ENCODE measurements around the gene HLA-DMB.

The HLA-DMB gene

GRCh38 chr6:32908897-32909296, 31.9 kb downstream of the HLA-DMB start:
- H3K4me1 ChIP-seq (ENCODE audit: control insufficient read depth in 1 of 2, insufficient read depth in 2 of 2, low read length in 2 of 2), result no peaks in the 10 kb centered on the region
- H3K9ac ChIP-seq (ENCODE audit: low read depth in 1 of 2, low read length in 2 of 2), result no peak overlapping the region
- no peaks in the 10 kb centered on the region for H3K9me3 ChIP-seq (ENCODE audit: control insufficient read depth in 1 of 2, low read length in 2 of 2)
- no peak overlapping the region for H3K27ac ChIP-seq (ENCODE audit: low read depth, low read length)
- H3K36me3 ChIP-seq (ENCODE audit: control insufficient read depth in 1 of 2, insufficient read depth in 2 of 2, low read length in 2 of 2), result no peaks in the 10 kb centered on the region
- H3K4me3 ChIP-seq (ENCODE audit: low read depth in 1 of 2, low read length in 2 of 2), result no peak overlapping the region
- no peaks in the 10 kb centered on the region for H3K27me3 ChIP-seq (ENCODE audit: control insufficient read depth in 1 of 2, insufficient read depth in 2 of 2, low read length in 2 of 2)

GRCh38 chr6:32906539-32906938, 34.3 kb downstream of the HLA-DMB start:
- H3K9me3 ChIP-seq (ENCODE audit: control insufficient read depth in 1 of 2, low read length in 2 of 2), result no peaks in the 10 kb centered on the region
- no peak overlapping the region for H3K4me3 ChIP-seq (ENCODE audit: low read depth in 1 of 2, low read length in 2 of 2)
- no peaks in the 10 kb centered on the region for H3K4me1 ChIP-seq (ENCODE audit: control insufficient read depth in 1 of 2, insufficient read depth in 2 of 2, low read length in 2 of 2)
- H3K36me3 ChIP-seq (ENCODE audit: control insufficient read depth in 1 of 2, insufficient read depth in 2 of 2, low read length in 2 of 2), result no peaks in the 10 kb centered on the region
- no peak overlapping the region for H3K27ac ChIP-seq (ENCODE audit: low read depth, low read length)
- no peak overlapping the region for H3K9ac ChIP-seq (ENCODE audit: low read depth in 1 of 2, low read length in 2 of 2)
- no peaks in the 10 kb centered on the region for H3K27me3 ChIP-seq (ENCODE audit: control insufficient read depth in 1 of 2, insufficient read depth in 2 of 2, low read length in 2 of 2)

- Histone ChIP-seq H3K4me3 (ENCODE audit: low read depth in 1 of 2, low read length in 2 of 2) (no peak overlapping the region), H3K9ac (ENCODE audit: low read depth in 1 of 2, low read length in 2 of 2) (no peak overlapping the region), H3K9me3 (ENCODE audit: control insufficient read depth in 1 of 2, low read length in 2 of 2) (no peaks in the 10 kb centered on the region), H3K27me3 (ENCODE audit: control insufficient read depth in 1 of 2, insufficient read depth in 2 of 2, low read length in 2 of 2) (no peaks in the 10 kb centered on the region), H3K4me1 (ENCODE audit: control insufficient read depth in 1 of 2, insufficient read depth in 2 of 2, low read length in 2 of 2) (no peaks in the 10 kb centered on the region), H3K27ac (ENCODE audit: low read depth, low read length) (no peak overlapping the region), H3K36me3 (ENCODE audit: control insufficient read depth in 1 of 2, insufficient read depth in 2 of 2, low read length in 2 of 2) (peaks cover 0 to 5% of the 10 kb centered on the region in 2 donors)
Observed at GRCh38 chr6:32905078-32905477, 35.8 kb downstream of the HLA-DMB start.

GRCh38 chr6:32903952-32904351, 36.9 kb downstream of the HLA-DMB start:
- Histone ChIP-seq H3K9me3 (ENCODE audit: control insufficient read depth in 1 of 2, low read length in 2 of 2) (no peaks in the 10 kb centered on the region), H3K27me3 (ENCODE audit: control insufficient read depth in 1 of 2, insufficient read depth in 2 of 2, low read length in 2 of 2) (no peaks in the 10 kb centered on the region), H3K4me3 (ENCODE audit: low read depth in 1 of 2, low read length in 2 of 2) (no peak overlapping the region), H3K27ac (ENCODE audit: low read depth, low read length) (no peak overlapping the region), H3K4me1 (ENCODE audit: control insufficient read depth in 1 of 2, insufficient read depth in 2 of 2, low read length in 2 of 2) (no peaks in the 10 kb centered on the region), H3K36me3 (ENCODE audit: control insufficient read depth in 1 of 2, insufficient read depth in 2 of 2, low read length in 2 of 2) (peaks cover 0 to 5% of the 10 kb centered on the region in 2 donors), H3K9ac (ENCODE audit: low read depth in 1 of 2, low read length in 2 of 2) (no peak overlapping the region)

- Histone ChIP-seq H3K27ac (ENCODE audit: low read depth, low read length) (peak overlapping the region; percentile 90), H3K36me3 (ENCODE audit: control insufficient read depth in 1 of 2, insufficient read depth in 2 of 2, low read length in 2 of 2) (no peaks in the 10 kb centered on the region), H3K9ac (ENCODE audit: low read depth in 1 of 2, low read length in 2 of 2) (peak overlapping the region; percentile 76 to 91), H3K27me3 (ENCODE audit: control insufficient read depth in 1 of 2, insufficient read depth in 2 of 2, low read length in 2 of 2) (no peaks in the 10 kb centered on the region), H3K4me1 (ENCODE audit: control insufficient read depth in 1 of 2, insufficient read depth in 2 of 2, low read length in 2 of 2) (peaks cover 12 to 21% of the 10 kb centered on the region in 2 donors), H3K4me3 (ENCODE audit: low read depth in 1 of 2, low read length in 2 of 2) (peak overlapping the region; percentile 84 to 97), H3K9me3 (ENCODE audit: control insufficient read depth in 1 of 2, low read length in 2 of 2) (no peaks in the 10 kb centered on the region)
Observed at GRCh38 chr6:32895006-32895345, 45.9 kb downstream of the HLA-DMB start.

- peak overlapping the region; percentile 90 for H3K27ac ChIP-seq (ENCODE audit: low read depth, low read length)
- peak overlapping the region; percentile 84 to 97 for H3K4me3 ChIP-seq (ENCODE audit: low read depth in 1 of 2, low read length in 2 of 2)
- H3K4me1 ChIP-seq (ENCODE audit: control insufficient read depth in 1 of 2, insufficient read depth in 2 of 2, low read length in 2 of 2), result peaks cover 12 to 21% of the 10 kb centered on the region in 2 donors
- no peaks in the 10 kb centered on the region for H3K27me3 ChIP-seq (ENCODE audit: control insufficient read depth in 1 of 2, insufficient read depth in 2 of 2, low read length in 2 of 2)
- peak overlapping the region; percentile 76 to 91 for H3K9ac ChIP-seq (ENCODE audit: low read depth in 1 of 2, low read length in 2 of 2)
- no peaks in the 10 kb centered on the region for H3K36me3 ChIP-seq (ENCODE audit: control insufficient read depth in 1 of 2, insufficient read depth in 2 of 2, low read length in 2 of 2)
- H3K9me3 ChIP-seq (ENCODE audit: control insufficient read depth in 1 of 2, low read length in 2 of 2), result no peaks in the 10 kb centered on the region
Observed at GRCh38 chr6:32894085-32895005, 46.5 kb downstream of the HLA-DMB start.

GRCh38 chr6:32890831-32891230, 50.0 kb downstream of the HLA-DMB start:
- Histone ChIP-seq H3K36me3 (ENCODE audit: control insufficient read depth in 1 of 2, insufficient read depth in 2 of 2, low read length in 2 of 2) (no peaks in the 10 kb centered on the region), H3K9ac (ENCODE audit: low read depth in 1 of 2, low read length in 2 of 2) (no peak overlapping the region), H3K9me3 (ENCODE audit: control insufficient read depth in 1 of 2, low read length in 2 of 2) (no peaks in the 10 kb centered on the region), H3K27ac (ENCODE audit: low read depth, low read length) (no peak overlapping the region), H3K27me3 (ENCODE audit: control insufficient read depth in 1 of 2, insufficient read depth in 2 of 2, low read length in 2 of 2) (no peaks in the 10 kb centered on the region), H3K4me1 (ENCODE audit: control insufficient read depth in 1 of 2, insufficient read depth in 2 of 2, low read length in 2 of 2) (peaks cover 7 to 14% of the 10 kb centered on the region in 2 donors), H3K4me3 (ENCODE audit: low read depth in 1 of 2, low read length in 2 of 2) (no peak overlapping the region)

GRCh38 chr6:32889533-32889932, 51.3 kb downstream of the HLA-DMB start:
- Histone ChIP-seq H3K9me3 (ENCODE audit: control insufficient read depth in 1 of 2, low read length in 2 of 2) (no peaks in the 10 kb centered on the region), H3K9ac (ENCODE audit: low read depth in 1 of 2, low read length in 2 of 2) (no peak overlapping the region), H3K4me1 (ENCODE audit: control insufficient read depth in 1 of 2, insufficient read depth in 2 of 2, low read length in 2 of 2) (peaks cover 0 to 5% of the 10 kb centered on the region in 2 donors), H3K4me3 (ENCODE audit: low read depth in 1 of 2, low read length in 2 of 2) (no peak overlapping the region), H3K27me3 (ENCODE audit: control insufficient read depth in 1 of 2, insufficient read depth in 2 of 2, low read length in 2 of 2) (no peaks in the 10 kb centered on the region), H3K27ac (ENCODE audit: low read depth, low read length) (no peak overlapping the region), H3K36me3 (ENCODE audit: control insufficient read depth in 1 of 2, insufficient read depth in 2 of 2, low read length in 2 of 2) (no peaks in the 10 kb centered on the region)

- no peak overlapping the region for H3K4me3 ChIP-seq (ENCODE audit: low read depth in 1 of 2, low read length in 2 of 2)
Observed at GRCh38 chr6:32888576-32888975, 52.3 kb downstream of the HLA-DMB start.

GRCh38 chr6:32887616-32888015, 53.2 kb downstream of the HLA-DMB start:
- no peak overlapping the region for H3K27ac ChIP-seq (ENCODE audit: low read depth, low read length)

More at GRCh38 chr6:32888576-32888975, 52.3 kb downstream of the HLA-DMB start:
- H3K27me3 ChIP-seq (ENCODE audit: control insufficient read depth in 1 of 2, insufficient read depth in 2 of 2, low read length in 2 of 2), result no peaks in the 10 kb centered on the region
- H3K4me1 ChIP-seq (ENCODE audit: control insufficient read depth in 1 of 2, insufficient read depth in 2 of 2, low read length in 2 of 2), result peaks cover 0 to 1% of the 10 kb centered on the region in 2 donors
- no peaks in the 10 kb centered on the region for H3K36me3 ChIP-seq (ENCODE audit: control insufficient read depth in 1 of 2, insufficient read depth in 2 of 2, low read length in 2 of 2)
- H3K27ac ChIP-seq (ENCODE audit: low read depth, low read length), result no peak overlapping the region
- H3K9me3 ChIP-seq (ENCODE audit: control insufficient read depth in 1 of 2, low read length in 2 of 2), result no peaks in the 10 kb centered on the region
- H3K9ac ChIP-seq (ENCODE audit: low read depth in 1 of 2, low read length in 2 of 2), result no peak overlapping the region

More at GRCh38 chr6:32887616-32888015, 53.2 kb downstream of the HLA-DMB start:
- no peak overlapping the region for H3K4me3 ChIP-seq (ENCODE audit: low read depth in 1 of 2, low read length in 2 of 2)
- H3K9ac ChIP-seq (ENCODE audit: low read depth in 1 of 2, low read length in 2 of 2), result no peak overlapping the region
- no peaks in the 10 kb centered on the region for H3K9me3 ChIP-seq (ENCODE audit: control insufficient read depth in 1 of 2, low read length in 2 of 2)
- no peaks in the 10 kb centered on the region for H3K4me1 ChIP-seq (ENCODE audit: control insufficient read depth in 1 of 2, insufficient read depth in 2 of 2, low read length in 2 of 2)
- H3K36me3 ChIP-seq (ENCODE audit: control insufficient read depth in 1 of 2, insufficient read depth in 2 of 2, low read length in 2 of 2), result no peaks in the 10 kb centered on the region
- H3K27me3 ChIP-seq (ENCODE audit: control insufficient read depth in 1 of 2, insufficient read depth in 2 of 2, low read length in 2 of 2), result no peaks in the 10 kb centered on the region
